Stimulated activated naive CD8-positive, alpha-beta T cell treated with anti-CD3 and anti-CD28 coated beads, Interleukin-15, Interleukin-2, amounts not matched to agents 100 U/mL and 50 U/mL, for 24 hours (primary cell): ENCODE data around the gene MCM9.

Experiments
- ATAC-seq: fragments of 150-1000 bp; cut with Tn5 transposase; one replicate; pipeline ENCODE4 v1.10.0; 2021
- DNase-seq: peaks from one replicate; pipeline ENCODE4 v3.0.0; 2021

The MCM9 gene

DNA sequence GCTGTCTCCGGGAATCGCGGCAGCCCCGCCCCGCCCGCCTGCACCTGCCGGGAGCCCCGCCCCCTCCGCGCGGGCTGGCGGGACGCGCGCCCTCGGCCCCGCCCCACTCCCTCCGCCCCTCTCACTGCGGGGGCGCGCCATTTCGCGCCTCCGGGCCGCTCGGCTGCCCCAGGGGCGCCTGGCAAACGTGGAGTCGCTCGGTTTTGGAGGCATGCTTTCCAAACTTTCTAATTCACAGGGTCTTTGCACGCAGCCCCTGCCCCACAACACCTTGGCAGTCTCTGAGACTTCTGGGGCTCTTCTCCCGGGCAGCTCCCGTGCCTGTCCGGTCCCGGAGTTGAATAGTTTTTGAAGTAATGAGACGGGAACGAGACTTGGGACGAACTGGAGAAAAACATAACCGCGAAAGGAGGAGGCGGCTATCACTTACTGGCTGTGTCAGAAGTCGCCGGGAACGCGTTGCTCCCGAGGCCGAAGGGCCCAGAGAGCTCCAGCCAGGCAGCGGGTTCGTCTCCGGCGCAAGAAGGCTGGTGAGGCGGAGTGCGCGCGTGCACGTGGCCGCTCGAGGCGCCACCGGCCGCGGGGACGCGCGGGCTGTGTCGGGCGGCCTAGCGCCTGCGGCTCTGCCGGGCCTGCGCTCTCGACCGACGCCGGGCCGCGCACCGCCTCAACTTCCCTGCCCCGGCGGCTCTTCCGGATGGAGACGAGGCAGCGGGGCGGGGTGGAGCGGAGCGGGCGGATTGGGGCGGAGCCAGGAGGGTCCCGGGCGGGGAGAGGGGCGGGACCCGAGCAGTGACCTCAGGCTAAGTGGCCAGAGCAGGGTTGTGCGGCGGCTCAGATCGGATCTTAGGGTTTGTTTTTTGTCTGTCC lies at the start of gene MCM9:
MCM9 (minus strand) TSS at position 699 of the 870 bp plus-strand sequence. CDS start 3,436 bp downstream, outside the sequence.
- ATAC-seq: peak; percentile 99

GRCh38 chr6:118984342-118984741 lies 49.4 kb upstream of the MCM9 start:
- ATAC-seq (no peak), DNase-seq (no peak)

More for the DNA sequence above, at the start of gene MCM9:
- peak; percentile 95 for DNase-seq

DNA sequence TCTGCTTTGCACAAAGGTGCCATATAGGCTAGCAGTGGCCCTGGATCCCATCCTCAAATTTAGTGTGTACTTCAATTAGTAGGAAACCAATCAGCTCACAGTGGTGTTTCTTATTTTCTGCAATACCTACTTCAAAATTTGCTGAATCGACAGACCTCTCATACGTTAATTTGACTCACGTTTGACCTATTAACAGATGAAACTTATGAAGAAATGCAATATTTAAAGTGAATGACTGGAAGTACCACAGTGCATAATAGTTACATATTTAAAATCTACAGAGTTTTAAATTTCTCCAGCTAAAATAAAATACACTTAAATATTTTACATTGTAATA lies 47.6 kb upstream of the MCM9 start:
- no peak for DNase-seq
- ATAC-seq: no peak

- DNase-seq (no peak), ATAC-seq (no peak)
These were observed 47.1 kb upstream of the MCM9 start for GRCh38 chr6:118981884-118982574.

DNA sequence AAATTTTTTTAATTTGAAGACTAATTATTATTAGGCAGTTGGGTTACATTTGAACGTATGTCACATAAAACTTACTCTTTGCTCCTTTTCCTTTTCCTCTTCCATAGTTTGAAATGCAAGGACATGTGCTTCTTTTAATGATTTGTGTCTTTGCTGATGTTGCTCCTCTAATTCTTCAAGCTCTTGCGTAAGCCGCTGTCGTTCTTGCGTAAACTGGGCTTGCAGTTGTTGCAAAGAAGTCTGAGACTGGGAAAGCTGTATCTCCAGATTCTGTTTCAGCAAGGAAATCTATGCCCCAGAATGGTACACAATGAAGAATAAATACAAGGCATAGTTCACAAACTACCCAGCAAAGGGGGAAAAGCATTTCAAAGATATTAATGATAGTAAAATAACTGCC lies 45.1 kb upstream of the MCM9 start:
- ATAC-seq (no peak), DNase-seq (no peak)

DNA sequence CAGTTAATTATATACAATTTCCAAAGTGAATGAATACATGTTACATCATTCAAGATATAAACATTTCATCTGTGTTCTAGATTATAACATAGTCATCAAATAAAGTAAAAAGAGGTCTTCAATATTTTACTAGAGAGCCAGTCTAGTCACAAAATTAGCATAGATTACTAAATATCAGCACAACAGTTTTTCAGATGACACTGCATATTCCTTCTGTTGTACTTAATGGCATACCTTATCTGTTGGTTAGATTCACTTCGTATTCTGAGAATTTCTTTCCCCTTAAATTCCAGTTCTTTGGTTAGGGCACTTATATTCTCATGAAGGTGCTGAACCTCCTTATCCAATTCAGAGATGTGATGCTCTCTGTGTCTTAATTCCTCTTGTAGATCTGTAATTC lies 39.8 kb upstream of the MCM9 start:
- no peak for DNase-seq
- ATAC-seq: no peak

GRCh38 chr6:118971682-118972081 lies 36.7 kb upstream of the MCM9 start:
- no peak for ATAC-seq

DNA sequence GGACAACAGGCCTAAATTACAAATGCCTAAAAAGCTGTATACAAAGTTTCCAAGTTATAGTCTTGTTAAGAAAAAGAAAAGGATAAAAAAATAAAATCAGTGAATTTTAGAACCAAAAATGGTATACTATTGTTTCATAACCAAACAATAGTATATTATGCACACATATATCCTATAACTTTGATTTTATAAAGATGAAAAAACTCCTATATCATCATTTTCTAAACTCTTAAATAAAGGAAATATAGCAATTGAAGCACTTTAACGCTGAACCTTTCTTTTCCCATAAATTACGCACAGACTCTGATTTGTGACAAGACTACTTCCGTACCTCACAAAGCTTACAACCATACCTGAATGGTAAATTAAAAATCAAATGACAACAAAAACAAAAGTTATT lies 35.9 kb upstream of the MCM9 start:
- ATAC-seq (no peak), DNase-seq (no peak)

More at GRCh38 chr6:118971682-118972081, 36.7 kb upstream of the MCM9 start:
- DNase-seq: no peak

- DNase-seq: no peak
- ATAC-seq: no peak
These were observed 33.5 kb upstream of the MCM9 start for GRCh38 chr6:118968416-118968815.

GRCh38 chr6:118967239-118967638 lies 32.3 kb upstream of the MCM9 start:
- DNase-seq: no peak
- ATAC-seq: no peak

- ATAC-seq (no peak), DNase-seq (no peak)
These were observed 30.9 kb upstream of the MCM9 start for GRCh38 chr6:118965843-118966370.

DNA sequence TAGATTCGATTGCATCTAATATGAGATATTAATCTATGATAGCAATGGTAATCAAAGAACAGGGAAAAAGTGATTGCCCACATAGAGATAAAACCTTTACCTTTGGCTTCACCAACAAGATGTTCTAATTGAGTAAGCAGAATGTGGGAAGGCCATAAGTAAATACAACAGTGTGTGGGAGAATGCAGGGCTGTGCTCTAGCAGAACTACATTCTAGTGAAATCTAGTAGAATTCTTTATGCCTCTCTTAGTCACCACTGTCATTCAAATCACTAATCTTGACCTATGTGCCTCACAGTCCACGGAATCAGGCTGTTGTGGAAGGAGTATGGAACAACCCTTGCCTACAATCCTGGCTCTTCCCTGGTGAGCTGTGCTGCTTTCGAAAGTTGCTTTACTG lies 30.4 kb upstream of the MCM9 start:
- ATAC-seq (no peak), DNase-seq (no peak)

DNA sequence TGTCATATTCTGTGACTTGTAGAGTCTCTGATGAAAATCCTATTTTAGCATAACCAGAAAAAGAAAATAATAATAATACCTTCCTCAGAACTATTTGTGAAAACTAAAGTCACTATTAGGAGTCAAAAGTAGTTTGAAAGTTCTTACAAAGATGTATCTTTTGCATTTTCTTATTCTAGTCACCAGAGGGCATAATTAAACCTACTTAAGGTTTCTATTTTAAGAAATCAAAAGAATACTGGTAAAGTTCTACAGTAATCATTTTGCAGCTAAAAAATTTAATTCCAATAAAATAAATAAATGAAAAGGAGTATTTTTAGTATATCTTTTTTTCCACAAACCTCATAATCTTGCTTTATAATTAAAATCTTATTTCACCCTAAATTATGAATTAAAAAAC lies 28.0 kb upstream of the MCM9 start:
- DNase-seq: no peak
- no peak for ATAC-seq

- no peak for DNase-seq
- ATAC-seq: no peak
These were observed 24.9 kb upstream of the MCM9 start for GRCh38 chr6:118959903-118960302.

GRCh38 chr6:118953391-118953790 lies 18.4 kb upstream of the MCM9 start:
- DNase-seq (no peak), ATAC-seq (no peak)

DNA sequence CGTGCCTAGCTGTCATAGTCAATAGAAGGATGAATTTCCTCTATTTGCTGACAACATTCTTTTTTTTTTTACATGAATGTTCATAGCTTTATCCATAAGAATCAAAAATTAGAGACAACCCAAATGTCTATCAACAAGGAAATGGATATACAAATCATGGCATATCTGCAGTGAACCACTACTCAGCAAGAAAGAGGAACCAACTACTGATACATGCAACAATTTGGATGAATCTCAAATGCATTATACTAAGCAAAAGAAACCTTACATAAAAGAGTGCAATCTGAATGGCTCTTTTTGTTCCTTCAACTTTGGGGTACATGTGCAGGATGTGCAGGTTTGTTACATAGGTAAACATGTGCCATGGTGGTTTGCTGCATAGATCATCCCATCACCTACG lies 17.7 kb upstream of the MCM9 start:
- no peak for ATAC-seq
- no peak for DNase-seq

GRCh38 chr6:118945217-118945616 lies 10.3 kb upstream of the MCM9 start:
- ATAC-seq: no peak
- no peak for DNase-seq

- no peak for ATAC-seq
- no peak for DNase-seq
These were observed 5.8 kb upstream of the MCM9 start for GRCh38 chr6:118940770-118941169.

- no peak for DNase-seq
- no peak for ATAC-seq
These were observed 4.7 kb upstream of the MCM9 start for GRCh38 chr6:118939683-118940082.

- ATAC-seq: no peak
- no peak for DNase-seq
These were observed 1.2 kb upstream of the MCM9 start for GRCh38 chr6:118935978-118936703.

DNA sequence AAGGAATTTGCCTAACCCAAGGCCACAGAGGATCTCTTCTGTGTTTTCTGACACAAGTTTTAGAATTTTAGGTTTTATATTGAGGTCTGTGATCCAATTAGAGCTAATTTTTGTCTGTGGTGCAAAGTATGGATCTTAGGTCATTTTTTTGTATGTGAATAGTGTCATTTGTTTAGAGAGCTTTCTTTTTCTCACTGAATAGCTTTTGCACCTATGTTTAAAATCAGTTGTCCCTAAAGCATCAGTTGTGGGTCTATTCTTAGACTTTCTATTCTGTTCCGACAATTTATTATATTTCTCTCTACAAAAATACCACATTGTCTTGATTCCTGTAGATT lies 341 bp upstream of the MCM9 start:
- DNase-seq (no peak), ATAC-seq (no peak)

DNA sequence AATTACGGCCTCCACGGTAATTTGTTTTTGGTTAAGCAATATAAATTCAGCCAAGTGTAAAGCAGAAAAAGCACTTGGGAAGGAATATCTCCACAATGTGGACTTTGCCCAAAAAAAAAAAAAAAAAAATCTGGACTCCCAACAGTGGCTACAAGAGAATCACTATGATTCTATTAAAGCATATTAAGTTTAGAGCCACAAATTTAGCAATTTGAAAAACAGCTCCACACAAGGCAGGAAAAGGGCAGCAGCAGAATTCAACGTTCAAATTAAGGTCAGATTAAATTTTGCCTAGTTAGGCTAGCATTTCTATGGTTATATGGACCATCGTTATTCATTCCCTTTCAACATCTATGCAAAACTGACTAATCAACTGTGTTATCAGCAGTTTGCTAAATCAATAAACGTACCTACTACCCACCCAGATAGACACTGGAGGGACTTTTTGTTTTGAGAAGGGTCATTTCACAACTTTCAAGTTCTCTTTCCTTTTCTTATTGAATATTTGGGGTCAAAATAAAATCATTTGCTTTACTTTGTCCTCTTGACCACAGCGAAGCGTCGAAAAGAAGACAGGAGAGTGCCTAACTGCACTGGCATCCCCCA lies 1.0 kb downstream of the MCM9 start:
- DNase-seq (no peak), ATAC-seq (no peak)

DNA sequence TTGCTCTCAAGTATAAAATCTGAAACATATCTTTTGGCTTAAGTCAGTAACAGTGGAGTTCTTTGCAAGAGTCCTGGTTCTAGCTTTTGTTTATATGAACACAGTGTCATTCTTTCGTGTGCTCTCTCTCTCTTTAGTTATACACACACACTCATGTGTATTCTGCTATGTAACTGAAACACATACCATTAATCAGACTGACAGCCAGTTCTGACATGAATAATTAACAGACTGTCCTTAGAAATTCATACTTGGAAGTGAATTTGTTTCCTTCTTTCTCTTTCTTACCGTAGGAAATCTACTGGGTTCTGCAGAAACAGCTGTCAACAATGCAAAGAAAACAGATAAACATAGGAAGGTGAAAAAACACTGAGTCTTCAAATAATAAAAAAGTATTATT lies 2.5 kb downstream of the MCM9 start:
- DNase-seq (no peak), ATAC-seq (no peak)
